HepG2 (cell line): ENCODE results near the gene AP5Z1. TPM values are rescaled to one million over a fixed set of nuclear protein-coding genes. Genes with fewer than 3 reads are reported as not detected.

ENCODE experiments used
- CAMTA2 ChIP-seq: sonication (generic); formaldehyde crosslinking; IDR thresholded peaks from 2 replicates; pipeline ENCODE4 v1.4.0; 2020; ENCODE audit warnings: mild to moderate bottlenecking, missing genetic modification reagents, borderline replicate concordance
- DNMT1 ChIP-seq: sonication (generic); formaldehyde crosslinking; IDR thresholded peaks from 2 replicates; pipeline ENCODE4 v1.5.1; 2020; ENCODE audit warnings: mild to moderate bottlenecking, missing genetic modification reagents
- FLYWCH1 ChIP-seq: sonication (generic); formaldehyde crosslinking; IDR thresholded peaks from 2 replicates; pipeline ENCODE4 v1.8.1; 2023; ENCODE audit warnings: mild to moderate bottlenecking, missing genetic modification reagents
- FUBP1 ChIP-seq: sonication (generic); formaldehyde crosslinking; IDR thresholded peaks from 2 replicates; pipeline ENCODE4 v1.5.1; 2020; ENCODE audit warnings: missing genetic modification reagents, mild to moderate bottlenecking, borderline replicate concordance
- HDAC2 ChIP-seq: sonication (generic); formaldehyde crosslinking; IDR thresholded peaks from 2 replicates; pipeline ENCODE4 v1.4.0; 2020; ENCODE audit warnings: missing genetic modification reagents
- IKZF4 ChIP-seq: sonication (generic); formaldehyde crosslinking; IDR thresholded peaks from 2 replicates; pipeline ENCODE4 v1.5.1; 2020; ENCODE audit warnings: borderline replicate concordance, mild to moderate bottlenecking, low read depth, missing genetic modification reagents; ENCODE audit errors: not compliant biosample characterization
- JUN ChIP-seq: sonication (generic); formaldehyde crosslinking; IDR thresholded peaks from 2 replicates; pipeline ENCODE4 v1.4.0; 2020; ENCODE audit warnings: mild to moderate bottlenecking, missing genetic modification reagents
- KLF12 ChIP-seq: sonication (generic); formaldehyde crosslinking; IDR thresholded peaks from 2 replicates; pipeline ENCODE4 v1.4.0; 2020; ENCODE audit warnings: missing genetic modification reagents, borderline replicate concordance
- MLX ChIP-seq: IDR thresholded peaks from 2 replicates; pipeline ENCODE4 v1.6.1; 2016
- NRL ChIP-seq: sonication (generic); formaldehyde crosslinking; IDR thresholded peaks from 2 replicates; pipeline ENCODE4 v1.5.0; 2020; ENCODE audit warnings: missing genetic modification reagents, mild to moderate bottlenecking, moderate library complexity, borderline replicate concordance
- TBX3 ChIP-seq: fragments of 450-650 bp; IDR thresholded peaks from 2 replicates; pipeline ENCODE4 v1.6.1; 2017; ENCODE audit warnings: antibody characterized with exemption, mild to moderate bottlenecking, inconsistent platforms, borderline replicate concordance
- ZC3H13 ChIP-seq: sonication (generic); formaldehyde crosslinking; IDR thresholded peaks from 2 replicates; pipeline ENCODE4 v1.8.1; 2023; ENCODE audit warnings: mild to moderate bottlenecking, missing genetic modification reagents, moderate library complexity
- ZNF276 ChIP-seq: sonication (generic); formaldehyde crosslinking; IDR thresholded peaks from 2 replicates; pipeline ENCODE4 v1.4.0; 2020; ENCODE audit warnings: mild to moderate bottlenecking, low read depth, missing genetic modification reagents
- ZNF570 ChIP-seq: sonication (generic); formaldehyde crosslinking; IDR thresholded peaks from 2 replicates; pipeline ENCODE4 v1.4.0; 2020; ENCODE audit warnings: mild to moderate bottlenecking, missing genetic modification reagents, borderline replicate concordance
- ZNF841 ChIP-seq: sonication (generic); formaldehyde crosslinking; IDR thresholded peaks from 2 replicates; pipeline ENCODE4 v1.8.1; 2023; ENCODE audit warnings: missing genetic modification reagents, borderline replicate concordance
- polyA plus RNA-seq, 8 experiments: library from polyadenylated mRNA; depleted of rRNA in 3 of 8; stranded (reverse) in 7 of 8; unstranded in 1 of 8; fragments of >200 nt; fragmentation: Illumina TruSeq in 4 of 8; extraction: Trizol in 4 of 8; gene quantifications; 2 replicates each; pipeline versions ENCODE4 v1.2.1 to v1.2.3, GENCODE V29; 2011 to 2016; ENCODE audit warnings: low read depth in 4 of 8, missing spikeins in 1 of 8, mixed read lengths in 1 of 8; ENCODE audit not compliant: insufficient read depth in 1 of 8
- total RNA-seq, 5 experiments: library from RNA; depleted of rRNA; stranded (reverse); fragments of >200 nt; fragmentation: Illumina TruSeq; extraction: Trizol; gene quantifications; 2 replicates each; pipeline ENCODE4 v1.2.3, GENCODE V29; 2016; ENCODE audit warnings: low read depth in 1 of 5
- TF ChIP-seq, protein P1 (sequence below): sonication (generic); formaldehyde crosslinking; IDR thresholded peaks from 2 replicates; pipeline ENCODE4 v1.4.0; 2020; ENCODE audit warnings: missing genetic modification reagents, borderline replicate concordance
- TF ChIP-seq, protein P2 (sequence below): sonication (generic); IDR thresholded peaks from 2 replicates; pipeline ENCODE4 v1.6.1; 2016; ENCODE audit warnings: low read depth, borderline replicate concordance
- TF ChIP-seq, protein P3 (sequence below): IDR thresholded peaks from 2 replicates; pipeline ENCODE4 v1.6.1; 2016; ENCODE audit warnings: mild to moderate bottlenecking

AP5Z1 gene
- total and polyA plus RNA-seq, 2 of the 13 experiments (the other 11 are each of a cell fraction or from before 2014, with no cell fraction given) = 9.3 to 15.1 TPM

DNA sequence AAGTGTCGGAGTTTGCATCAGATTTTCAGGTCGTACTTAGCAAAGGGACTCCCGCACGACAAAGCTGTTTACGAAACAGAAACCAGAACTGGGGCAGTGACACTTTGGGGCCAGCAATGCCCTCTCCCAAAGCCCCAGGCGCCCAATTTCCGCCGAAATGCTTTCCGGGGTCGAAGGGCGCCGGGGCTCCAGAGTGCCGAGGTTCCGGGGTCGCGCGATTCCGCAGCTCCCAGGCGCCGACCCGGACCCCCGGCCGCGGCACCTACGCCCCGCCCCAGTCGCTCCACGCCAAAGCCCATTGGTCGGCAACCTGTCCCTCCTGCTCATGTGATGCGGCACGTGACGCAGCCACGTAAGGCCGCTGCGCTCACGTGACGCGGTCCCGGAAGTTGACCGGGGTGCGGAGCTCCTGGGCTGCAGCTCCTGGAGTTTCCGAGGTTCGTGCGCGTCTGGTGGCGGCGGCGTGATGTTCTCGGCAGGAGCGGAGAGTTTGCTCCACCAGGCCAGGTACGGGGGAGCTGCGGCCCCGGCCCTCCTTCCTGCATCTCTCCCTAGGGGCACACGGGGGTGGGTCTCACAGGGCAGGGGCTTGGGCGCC lies at the start of gene AP5Z1 (continued):
- TF ChIP-seq, protein P1, sequence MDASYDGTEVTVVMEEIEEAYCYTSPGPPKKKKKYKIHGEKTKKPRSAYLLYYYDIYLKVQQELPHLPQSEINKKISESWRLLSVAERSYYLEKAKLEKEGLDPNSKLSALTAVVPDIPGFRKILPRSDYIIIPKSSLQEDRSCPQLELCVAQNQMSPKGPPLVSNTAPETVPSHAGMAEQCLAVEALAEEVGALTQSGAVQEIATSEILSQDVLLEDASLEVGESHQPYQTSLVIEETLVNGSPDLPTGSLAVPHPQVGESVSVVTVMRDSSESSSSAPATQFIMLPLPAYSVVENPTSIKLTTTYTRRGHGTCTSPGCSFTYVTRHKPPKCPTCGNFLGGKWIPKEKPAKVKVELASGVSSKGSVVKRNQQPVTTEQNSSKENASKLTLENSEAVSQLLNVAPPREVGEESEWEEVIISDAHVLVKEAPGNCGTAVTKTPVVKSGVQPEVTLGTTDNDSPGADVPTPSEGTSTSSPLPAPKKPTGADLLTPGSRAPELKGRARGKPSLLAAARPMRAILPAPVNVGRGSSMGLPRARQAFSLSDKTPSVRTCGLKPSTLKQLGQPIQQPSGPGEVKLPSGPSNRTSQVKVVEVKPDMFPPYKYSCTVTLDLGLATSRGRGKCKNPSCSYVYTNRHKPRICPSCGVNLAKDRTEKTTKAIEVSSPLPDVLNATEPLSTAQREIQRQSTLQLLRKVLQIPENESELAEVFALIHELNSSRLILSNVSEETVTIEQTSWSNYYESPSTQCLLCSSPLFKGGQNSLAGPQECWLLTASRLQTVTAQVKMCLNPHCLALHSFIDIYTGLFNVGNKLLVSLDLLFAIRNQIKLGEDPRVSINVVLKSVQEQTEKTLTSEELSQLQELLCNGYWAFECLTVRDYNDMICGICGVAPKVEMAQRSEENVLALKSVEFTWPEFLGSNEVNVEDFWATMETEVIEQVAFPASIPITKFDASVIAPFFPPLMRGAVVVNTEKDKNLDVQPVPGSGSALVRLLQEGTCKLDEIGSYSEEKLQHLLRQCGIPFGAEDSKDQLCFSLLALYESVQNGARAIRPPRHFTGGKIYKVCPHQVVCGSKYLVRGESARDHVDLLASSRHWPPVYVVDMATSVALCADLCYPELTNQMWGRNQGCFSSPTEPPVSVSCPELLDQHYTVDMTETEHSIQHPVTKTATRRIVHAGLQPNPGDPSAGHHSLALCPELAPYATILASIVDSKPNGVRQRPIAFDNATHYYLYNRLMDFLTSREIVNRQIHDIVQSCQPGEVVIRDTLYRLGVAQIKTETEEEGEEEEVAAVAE = no peak; the same call in 1 of the 2 replicates
- TF ChIP-seq HDAC2 (peak; percentile 90), ZNF570 (CRISPR knock-in tag) (no peak), CAMTA2 (CRISPR knock-in tag) (no peak), FLYWCH1 (CRISPR knock-in tag) (no peak), DNMT1 (no peak), IKZF4 (no peak), FUBP1 (CRISPR knock-in tag) (no peak), KLF12 (CRISPR knock-in tag) (no peak), ZNF841 (CRISPR knock-in tag) (no peak), JUN (CRISPR knock-in tag) (no peak), NRL (no peak; the same call in 1 of the 2 replicates), TBX3 (peak; percentile 89), ZNF276 (CRISPR knock-in tag) (no peak; the same call in 1 of the 2 replicates), ZC3H13 (CRISPR knock-in tag) (peak; percentile 66; the same call in 1 of the 2 replicates), MLX (CRISPR knock-in tag) (no peak)
- TF ChIP-seq, protein P2, sequence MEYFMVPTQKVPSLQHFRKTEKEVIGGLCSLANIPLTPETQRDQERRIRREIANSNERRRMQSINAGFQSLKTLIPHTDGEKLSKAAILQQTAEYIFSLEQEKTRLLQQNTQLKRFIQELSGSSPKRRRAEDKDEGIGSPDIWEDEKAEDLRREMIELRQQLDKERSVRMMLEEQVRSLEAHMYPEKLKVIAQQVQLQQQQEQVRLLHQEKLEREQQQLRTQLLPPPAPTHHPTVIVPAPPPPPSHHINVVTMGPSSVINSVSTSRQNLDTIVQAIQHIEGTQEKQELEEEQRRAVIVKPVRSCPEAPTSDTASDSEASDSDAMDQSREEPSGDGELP = peak; percentile 61
- TF ChIP-seq, protein P3, sequence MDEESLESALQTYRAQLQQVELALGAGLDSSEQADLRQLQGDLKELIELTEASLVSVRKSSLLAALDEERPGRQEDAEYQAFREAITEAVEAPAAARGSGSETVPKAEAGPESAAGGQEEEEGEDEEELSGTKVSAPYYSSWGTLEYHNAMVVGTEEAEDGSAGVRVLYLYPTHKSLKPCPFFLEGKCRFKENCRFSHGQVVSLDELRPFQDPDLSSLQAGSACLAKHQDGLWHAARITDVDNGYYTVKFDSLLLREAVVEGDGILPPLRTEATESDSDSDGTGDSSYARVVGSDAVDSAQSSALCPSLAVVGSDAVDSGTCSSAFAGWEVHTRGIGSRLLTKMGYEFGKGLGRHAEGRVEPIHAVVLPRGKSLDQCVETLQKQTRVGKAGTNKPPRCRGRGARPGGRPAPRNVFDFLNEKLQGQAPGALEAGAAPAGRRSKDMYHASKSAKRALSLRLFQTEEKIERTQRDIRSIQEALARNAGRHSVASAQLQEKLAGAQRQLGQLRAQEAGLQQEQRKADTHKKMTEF (CRISPR knock-in tag) = peak; percentile 89
